GM19239 (cell line): ENCODE measurements around the gene LCN6.
"Not testable (repeated sequence)": the region's sequence is repeated elsewhere in the genome, so short reads cannot be mapped to it uniquely, and the experiment has no call there.

Experiments
- DNase-seq: peaks from one replicate; pipeline ENCODE4 v3.0.0; 2011; ENCODE audit warnings: low spot score; ENCODE audit not compliant: insufficient read length
- FAIRE-seq: peaks from 2 replicates; lab custom pipeline; 2011; peaks lifted over from hg19 to GRCh38; lab: Jason Lieb, UNC

LCN6 gene

GRCh38 chr9:136760834-136761544 lies 12.7 kb upstream of the LCN6 start:
- FAIRE-seq: peak; percentile 57
- not testable (repeated sequence) for DNase-seq

GRCh38 chr9:136760424-136760823 lies 12.1 kb upstream of the LCN6 start:
- FAIRE-seq (no peak), DNase-seq (no peak)

- DNase-seq (no peak), FAIRE-seq (no peak)
These were observed 11.4 kb upstream of the LCN6 start for GRCh38 chr9:136759436-136760325.

GRCh38 chr9:136759001-136759400 lies 10.7 kb upstream of the LCN6 start:
- DNase-seq: no peak
- no peak for FAIRE-seq

GRCh38 chr9:136757751-136758140 lies 9.4 kb upstream of the LCN6 start:
- no peak for DNase-seq
- no peak for FAIRE-seq

GRCh38 chr9:136757328-136757727 lies 9.0 kb upstream of the LCN6 start:
- DNase-seq (no peak), FAIRE-seq (no peak)

GRCh38 chr9:136756836-136757235 lies 8.5 kb upstream of the LCN6 start:
- no peak for FAIRE-seq
- no peak for DNase-seq

- DNase-seq: no peak
- FAIRE-seq: no peak
These were observed 7.8 kb upstream of the LCN6 start for GRCh38 chr9:136756134-136756438.

GRCh38 chr9:136755302-136756133 lies 7.2 kb upstream of the LCN6 start:
- DNase-seq, FAIRE-seq: not testable (repeated sequence)

GRCh38 chr9:136754626-136755301 lies 6.4 kb upstream of the LCN6 start:
- no peak for FAIRE-seq

GRCh38 chr9:136754059-136754572 lies 5.8 kb upstream of the LCN6 start:
- FAIRE-seq: no peak
- no peak for DNase-seq

More at GRCh38 chr9:136754626-136755301, 6.4 kb upstream of the LCN6 start:
- no peak for DNase-seq

GRCh38 chr9:136753371-136754058 lies 5.2 kb upstream of the LCN6 start:
- no peak for FAIRE-seq
- DNase-seq: no peak

GRCh38 chr9:136751814-136752213 lies 3.5 kb upstream of the LCN6 start:
- no peak for DNase-seq
- no peak for FAIRE-seq

GRCh38 chr9:136751244-136751643 lies 2.9 kb upstream of the LCN6 start:
- DNase-seq: no peak
- FAIRE-seq: no peak

- DNase-seq: no peak
- no peak for FAIRE-seq
These were observed 2.2 kb upstream of the LCN6 start for GRCh38 chr9:136750526-136750925.

GRCh38 chr9:136748666-136749611 lies 614 bp upstream of the LCN6 start:
- DNase-seq: no peak
- FAIRE-seq: no peak

GRCh38 chr9:136747161-136748060 lies 914 bp downstream of the LCN6 start:
- FAIRE-seq: no peak
- no peak for DNase-seq
